ENCODE data around the gene C9orf153.

The C9orf153 gene

GRCh38 chr9:86274821-86275643 lies 15.6 kb upstream of the C9orf153 start:
- DNase-seq (ENCODE audit: low read depth) = no peak
- no peak overlapping the region for H3K4me3 ChIP-seq (ENCODE audit: control insufficient read depth, low read depth, low read length)
- no peak for TF ChIP-seq CTCF (conservative IDR thresholded peaks at IDR 0.05; ENCODE audit: control insufficient read depth, insufficient read depth, low read depth, low read length)

GRCh38 chr9:86272221-86272620 lies 12.8 kb upstream of the C9orf153 start:
- no peak for DNase-seq (ENCODE audit: low read depth)
- no peak for TF ChIP-seq CTCF (conservative IDR thresholded peaks at IDR 0.05; ENCODE audit: control insufficient read depth, insufficient read depth, low read depth, low read length)
- no peak overlapping the region for H3K4me3 ChIP-seq (ENCODE audit: control insufficient read depth, low read depth, low read length)

DNA sequence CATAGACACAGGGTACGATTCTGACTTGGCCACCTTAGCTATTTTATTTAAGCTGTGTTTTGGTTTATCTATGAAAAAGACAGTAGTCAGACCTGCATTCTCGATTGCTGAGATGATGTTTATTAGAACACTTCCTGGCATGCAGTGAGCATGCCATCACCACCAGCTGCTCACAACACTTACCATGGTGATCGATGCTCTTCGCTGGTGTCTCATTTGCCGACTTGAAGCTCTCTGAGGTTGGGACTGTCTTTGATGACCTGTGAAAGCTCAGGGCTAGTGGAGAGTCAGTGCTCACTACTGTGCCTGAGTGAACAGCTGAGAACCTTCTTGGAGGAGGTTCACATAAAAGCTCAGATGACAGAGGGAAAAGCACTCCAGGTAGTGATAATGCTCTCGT lies 4.4 kb upstream of the C9orf153 start:
- no peak for DNase-seq (ENCODE audit: low read depth)
- no peak overlapping the region for H3K4me3 ChIP-seq (ENCODE audit: control insufficient read depth, low read depth, low read length)
- no peak for TF ChIP-seq CTCF (conservative IDR thresholded peaks at IDR 0.05; ENCODE audit: control insufficient read depth, insufficient read depth, low read depth, low read length)

- H3K4me3 ChIP-seq (ENCODE audit: control insufficient read depth, low read depth, low read length) = no peak overlapping the region
- DNase-seq (ENCODE audit: low read depth) = no peak
- TF ChIP-seq CTCF (conservative IDR thresholded peaks at IDR 0.05; ENCODE audit: control insufficient read depth, insufficient read depth, low read depth, low read length) = no peak
These were observed 3.0 kb upstream of the C9orf153 start for GRCh38 chr9:86262492-86262891.

- no peak for DNase-seq (ENCODE audit: low read depth)
- no peak overlapping the region for H3K4me3 ChIP-seq (ENCODE audit: control insufficient read depth, low read depth, low read length)
- no peak for TF ChIP-seq CTCF (conservative IDR thresholded peaks at IDR 0.05; ENCODE audit: control insufficient read depth, insufficient read depth, low read depth, low read length)
These were observed 2.1 kb downstream of the C9orf153 start for GRCh38 chr9:86257391-86257790.

- no peak overlapping the region for H3K4me3 ChIP-seq (ENCODE audit: control insufficient read depth, low read depth, low read length)
- DNase-seq (ENCODE audit: low read depth) = no peak
- no peak for TF ChIP-seq CTCF (conservative IDR thresholded peaks at IDR 0.05; ENCODE audit: control insufficient read depth, insufficient read depth, low read depth, low read length)
These were observed 2.8 kb downstream of the C9orf153 start for GRCh38 chr9:86256653-86257052.
